ENCODE results near the gene PCDHB7.
"Not testable (repeated sequence)": the region's sequence is repeated elsewhere in the genome, so short reads cannot be mapped to it uniquely, and the experiment has no call there.

Gene PCDHB7

GRCh38 chr5:141182248-141182647 is 9.8 kb downstream of the PCDHB7 start, which contains the start of gene PCDHB16:
Gene PCDHB16, plus strand, starts transcription at chr5:141182387. Its CDS starts 173 bp downstream, at chr5:141182560.
- peak; percentile 9 for DNase-seq

- not testable (repeated sequence) for DNase-seq
Observed at GRCh38 chr5:141184117-141184855, 11.8 kb downstream of the PCDHB7 start.

- peak; percentile 71 for DNase-seq
Observed at GRCh38 chr5:141186897-141187512, 14.6 kb downstream of the PCDHB7 start, which contains the start of gene PCDHB9. Gene PCDHB9, plus strand, starts transcription at chr5:141187161. Its CDS starts 158 bp downstream, at chr5:141187319.

DNA sequence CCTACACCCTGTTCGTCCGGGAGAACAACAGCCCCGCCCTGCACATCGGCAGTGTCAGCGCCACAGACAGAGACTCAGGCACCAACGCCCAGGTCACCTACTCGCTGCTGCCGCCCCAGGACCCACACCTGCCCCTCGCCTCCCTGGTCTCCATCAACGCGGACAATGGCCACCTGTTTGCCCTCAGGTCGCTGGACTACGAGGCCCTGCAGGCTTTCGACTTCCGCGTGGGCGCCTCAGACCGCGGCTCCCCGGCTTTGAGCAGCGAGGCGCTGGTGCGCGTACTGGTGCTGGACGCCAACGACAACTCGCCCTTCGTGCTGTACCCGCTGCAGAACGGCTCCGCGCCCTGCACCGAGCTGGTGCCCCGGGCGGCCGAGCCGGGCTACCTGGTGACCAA is 16.2 kb downstream of the PCDHB7 start:
- DNase-seq: not testable (repeated sequence)

DNA sequence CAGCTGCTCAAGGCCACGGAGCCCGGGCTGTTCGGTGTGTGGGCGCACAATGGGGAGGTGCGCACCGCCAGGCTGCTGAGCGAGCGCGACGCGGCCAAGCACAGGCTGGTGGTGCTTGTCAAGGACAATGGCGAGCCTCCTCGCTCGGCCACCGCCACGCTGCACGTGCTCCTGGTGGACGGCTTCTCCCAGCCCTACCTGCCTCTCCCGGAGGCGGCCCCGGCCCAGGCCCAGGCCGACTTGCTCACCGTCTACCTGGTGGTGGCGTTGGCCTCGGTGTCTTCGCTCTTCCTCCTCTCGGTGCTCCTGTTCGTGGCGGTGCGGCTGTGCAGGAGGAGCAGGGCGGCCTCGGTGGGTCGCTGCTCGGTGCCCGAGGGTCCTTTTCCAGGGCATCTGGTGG is 16.7 kb downstream of the PCDHB7 start:
- not testable (repeated sequence) for DNase-seq

DNA sequence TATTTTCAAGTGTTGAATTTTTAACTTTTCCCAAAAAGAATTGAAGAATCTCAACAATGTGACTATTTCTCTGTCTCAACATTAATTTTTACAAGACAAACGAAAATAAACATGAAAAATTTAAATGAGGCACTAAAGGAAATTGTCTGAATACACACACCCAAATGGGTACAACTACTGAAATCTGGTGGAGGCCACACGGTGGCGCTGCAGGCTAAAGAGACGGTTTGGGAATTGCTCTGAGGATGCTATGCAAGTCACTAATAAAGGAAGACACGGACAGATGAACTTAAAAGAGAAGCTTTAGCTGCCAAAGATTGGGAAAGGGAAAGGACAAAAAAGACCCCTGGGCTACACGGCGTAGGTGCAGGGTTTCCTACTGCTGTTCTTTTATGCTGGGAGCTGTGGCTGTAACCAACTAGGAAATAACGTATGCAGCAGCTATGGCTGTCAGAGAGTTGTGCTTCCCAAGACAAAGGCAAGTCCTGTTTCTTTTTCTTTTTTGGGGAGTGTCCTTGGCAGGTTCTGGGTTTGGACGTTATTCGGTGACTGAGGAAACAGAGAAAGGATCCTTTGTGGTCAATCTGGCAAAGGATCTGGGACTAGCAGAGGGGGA is 19.8 kb downstream of the PCDHB7 start, which contains the start of gene PCDHB10:
PCDHB10 (plus strand) TSS at position 244 of the 616 bp plus-strand sequence; CDS start at position 444, 200 bp downstream.
- no peak for DNase-seq

- not testable (repeated sequence) for DNase-seq
Observed at GRCh38 chr5:141194332-141194731, 21.9 kb downstream of the PCDHB7 start.

- no peak for DNase-seq
Observed at GRCh38 chr5:141196363-141196762, 23.9 kb downstream of the PCDHB7 start.

DNA sequence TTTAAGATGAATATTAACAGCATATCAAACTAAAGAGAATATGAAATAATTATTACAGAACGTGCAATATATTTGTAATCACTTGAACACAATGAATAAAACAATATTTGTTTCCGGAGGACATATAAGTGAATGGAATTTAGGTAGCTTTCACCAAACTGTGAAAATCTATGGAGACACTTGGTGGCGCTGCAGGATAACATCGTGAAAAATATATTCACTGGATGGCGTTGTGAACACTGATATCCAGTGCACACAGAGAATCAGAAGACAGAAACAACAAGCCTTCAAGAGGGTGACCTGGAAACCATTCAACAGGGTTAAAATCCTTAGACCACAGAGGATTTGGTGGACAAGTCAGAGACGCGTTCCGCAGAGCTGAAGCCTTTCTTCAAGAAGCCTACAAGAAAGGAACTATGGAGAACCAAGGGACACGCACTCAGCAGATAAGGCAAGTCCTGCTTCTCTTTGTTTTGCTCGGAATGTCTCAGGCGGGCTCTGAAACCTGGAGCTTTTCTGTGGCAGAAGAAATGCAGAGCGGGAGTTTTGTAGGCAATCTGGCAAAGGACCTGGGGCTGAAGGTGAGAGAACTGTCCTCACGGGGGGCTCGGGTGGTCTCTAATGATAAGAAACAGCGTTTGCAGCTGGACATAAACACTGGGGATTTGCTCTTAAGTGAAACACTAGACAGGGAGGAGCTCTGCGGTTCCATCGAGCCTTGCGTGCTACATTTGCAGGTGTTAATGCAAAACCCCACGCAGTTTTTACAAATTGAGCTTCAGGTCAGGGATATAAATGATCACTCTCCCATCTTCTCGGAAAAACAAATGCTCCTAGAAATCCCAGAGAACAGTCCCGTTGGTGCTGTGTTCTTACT is 27.2 kb downstream of the PCDHB7 start, which contains the start of gene PCDHB11:
PCDHB11 (plus strand) TSS at position 269 of the 877 bp plus-strand sequence; CDS start at position 417, 148 bp downstream.
- DNase-seq: no peak

- not testable (repeated sequence) for DNase-seq
Observed at GRCh38 chr5:141201126-141201525, 28.7 kb downstream of the PCDHB7 start.

DNA sequence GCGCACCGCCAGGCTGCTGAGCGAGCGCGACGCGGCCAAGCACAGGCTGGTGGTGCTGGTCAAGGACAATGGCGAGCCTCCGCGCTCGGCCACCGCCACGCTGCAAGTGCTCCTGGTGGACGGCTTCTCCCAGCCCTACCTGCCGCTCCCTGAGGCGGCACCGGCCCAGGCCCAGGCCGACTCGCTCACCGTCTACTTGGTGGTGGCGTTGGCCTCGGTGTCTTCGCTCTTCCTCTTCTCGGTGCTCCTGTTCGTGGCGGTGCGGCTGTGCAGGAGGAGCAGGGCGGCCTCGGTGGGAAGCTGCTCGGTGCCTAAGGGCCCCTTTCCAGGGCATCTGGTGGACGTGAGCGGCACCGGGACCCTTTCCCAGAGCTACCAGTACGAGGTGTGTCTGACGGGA is 29.2 kb downstream of the PCDHB7 start:
- not testable (repeated sequence) for DNase-seq

DNA sequence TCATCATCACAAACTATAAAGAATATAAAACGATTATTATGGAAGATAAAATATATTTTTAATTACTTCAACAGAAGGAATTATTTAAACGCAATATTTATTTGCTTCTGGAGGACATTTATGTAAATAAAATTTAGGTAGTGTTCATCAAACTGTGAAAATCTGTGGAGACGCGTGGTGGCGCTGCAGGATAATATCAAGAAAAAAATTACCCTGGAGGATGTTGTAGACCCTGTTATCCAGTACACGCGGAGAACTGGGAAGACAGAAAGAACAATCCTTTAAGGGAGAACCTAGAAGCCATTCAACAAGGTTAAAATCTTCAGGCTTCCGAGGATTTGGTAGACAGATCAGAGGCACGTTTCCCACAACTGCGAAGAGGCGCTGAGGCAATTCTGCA is 36.0 kb downstream of the PCDHB7 start, which contains the start of gene PCDHB12:
PCDHB12 (plus strand) TSS at position 242 of the 400 bp plus-strand sequence. CDS start 189 bp downstream, outside the sequence.
- no peak for DNase-seq

DNA sequence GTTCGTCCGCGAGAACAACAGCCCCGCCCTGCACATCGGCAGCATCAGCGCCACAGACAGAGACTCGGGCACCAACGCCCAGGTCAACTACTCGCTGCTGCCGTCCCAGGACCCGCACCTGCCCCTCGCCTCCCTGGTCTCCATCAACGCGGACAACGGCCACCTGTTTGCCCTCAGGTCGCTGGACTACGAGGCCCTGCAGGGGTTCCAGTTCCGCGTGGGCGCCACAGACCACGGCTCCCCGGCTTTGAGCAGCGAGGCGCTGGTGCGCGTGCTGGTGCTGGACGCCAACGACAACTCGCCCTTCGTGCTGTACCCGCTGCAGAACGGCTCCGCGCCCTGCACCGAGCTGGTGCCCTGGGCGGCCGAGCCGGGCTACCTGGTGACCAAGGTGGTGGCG is 37.8 kb downstream of the PCDHB7 start:
- not testable (repeated sequence) for DNase-seq

DNA sequence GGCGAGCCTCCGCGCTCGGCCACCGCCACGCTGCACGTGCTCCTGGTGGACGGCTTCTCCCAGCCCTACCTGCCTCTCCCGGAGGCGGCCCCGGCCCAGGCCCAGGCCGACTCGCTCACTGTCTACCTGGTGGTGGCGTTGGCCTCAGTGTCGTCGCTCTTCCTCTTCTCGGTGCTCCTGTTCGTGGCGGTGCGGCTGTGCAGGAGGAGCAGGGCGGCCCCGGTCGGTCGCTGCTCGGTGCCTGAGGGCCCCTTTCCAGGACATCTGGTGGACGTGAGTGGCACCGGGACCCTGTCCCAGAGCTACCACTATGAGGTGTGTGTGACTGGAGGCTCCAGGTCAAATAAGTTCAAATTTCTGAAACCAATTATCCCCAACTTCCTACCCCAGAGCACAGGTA is 38.4 kb downstream of the PCDHB7 start:
- DNase-seq: not testable (repeated sequence)

GRCh38 chr5:141213656-141214339 is 41.4 kb downstream of the PCDHB7 start, which contains the start of gene PCDHB13:
Gene PCDHB13, plus strand, starts transcription at chr5:141213919. Its CDS starts 205 bp downstream, at chr5:141214124.
- DNase-seq: peak; percentile 12

GRCh38 chr5:141214583-141214982 is 42.1 kb downstream of the PCDHB7 start:
- not testable (repeated sequence) for DNase-seq

- DNase-seq: not testable (repeated sequence)
Observed at GRCh38 chr5:141215504-141215903, 43.1 kb downstream of the PCDHB7 start.

GRCh38 chr5:141216035-141216434 is 43.6 kb downstream of the PCDHB7 start:
- DNase-seq: not testable (repeated sequence)

- peak; percentile 27 for DNase-seq
Observed at GRCh38 chr5:141223112-141223783, 50.8 kb downstream of the PCDHB7 start, which contains the start of gene PCDHB14. Gene PCDHB14, plus strand, starts transcription at chr5:141223343. Its CDS starts 163 bp downstream, at chr5:141223506.

DNA sequence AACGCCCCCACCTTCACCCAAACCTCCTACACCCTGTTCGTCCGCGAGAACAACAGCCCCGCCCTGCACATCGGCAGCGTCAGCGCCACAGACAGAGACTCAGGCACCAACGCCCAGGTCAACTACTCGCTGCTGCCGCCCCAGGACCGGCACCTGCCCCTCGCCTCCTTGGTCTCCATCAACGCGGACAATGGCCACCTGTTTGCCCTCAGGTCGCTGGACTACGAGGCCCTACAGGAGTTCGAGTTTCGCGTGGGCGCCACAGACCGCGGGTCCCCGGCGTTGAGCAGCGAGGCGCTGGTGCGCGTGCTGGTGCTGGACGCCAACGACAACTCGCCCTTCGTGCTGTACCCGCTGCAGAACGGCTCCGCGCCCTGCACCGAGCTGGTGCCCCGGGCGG is 52.4 kb downstream of the PCDHB7 start:
- DNase-seq: not testable (repeated sequence)

GRCh38 chr5:141225421-141225820 is 53.0 kb downstream of the PCDHB7 start:
- not testable (repeated sequence) for DNase-seq
